Fibroblast of mammary gland (primary cell): ENCODE data around the gene ATAD1.
A peak's percentile ranks its signal among the peaks of the same experiment; 100 is the strongest.

Experiments
- DNase-seq: peaks from one replicate; pipeline ENCODE4 v3.0.0-alpha.2; 2010; ENCODE audit warnings: low read depth
- H3K4me3 ChIP-seq: 2 replicates; pipeline ENCODE4 v1.5.1; 2011; ENCODE audit warnings: low read depth, mild to moderate bottlenecking, low read length, moderate library complexity; ENCODE audit not compliant: control insufficient read depth
- TF ChIP-seq, protein P1 (sequence below): conservative IDR thresholded peaks from 2 replicates; pipeline ENCODE4 v1.5.1; 2011; ENCODE audit warnings: low read depth, low read length, inconsistent platforms; ENCODE audit not compliant: control insufficient read depth, insufficient read depth

The ATAD1 gene

GRCh38 chr10:87715552-87716347 is 102.3 kb downstream of the ATAD1 start:
- no peak for DNase-seq
- no peak overlapping the region for H3K4me3 ChIP-seq

GRCh38 chr10:87713707-87714106 is 104.3 kb downstream of the ATAD1 start:
- TF ChIP-seq, protein P1, sequence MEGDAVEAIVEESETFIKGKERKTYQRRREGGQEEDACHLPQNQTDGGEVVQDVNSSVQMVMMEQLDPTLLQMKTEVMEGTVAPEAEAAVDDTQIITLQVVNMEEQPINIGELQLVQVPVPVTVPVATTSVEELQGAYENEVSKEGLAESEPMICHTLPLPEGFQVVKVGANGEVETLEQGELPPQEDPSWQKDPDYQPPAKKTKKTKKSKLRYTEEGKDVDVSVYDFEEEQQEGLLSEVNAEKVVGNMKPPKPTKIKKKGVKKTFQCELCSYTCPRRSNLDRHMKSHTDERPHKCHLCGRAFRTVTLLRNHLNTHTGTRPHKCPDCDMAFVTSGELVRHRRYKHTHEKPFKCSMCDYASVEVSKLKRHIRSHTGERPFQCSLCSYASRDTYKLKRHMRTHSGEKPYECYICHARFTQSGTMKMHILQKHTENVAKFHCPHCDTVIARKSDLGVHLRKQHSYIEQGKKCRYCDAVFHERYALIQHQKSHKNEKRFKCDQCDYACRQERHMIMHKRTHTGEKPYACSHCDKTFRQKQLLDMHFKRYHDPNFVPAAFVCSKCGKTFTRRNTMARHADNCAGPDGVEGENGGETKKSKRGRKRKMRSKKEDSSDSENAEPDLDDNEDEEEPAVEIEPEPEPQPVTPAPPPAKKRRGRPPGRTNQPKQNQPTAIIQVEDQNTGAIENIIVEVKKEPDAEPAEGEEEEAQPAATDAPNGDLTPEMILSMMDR = no peak
- H3K4me3 ChIP-seq = no peak overlapping the region
- DNase-seq = no peak

More at GRCh38 chr10:87715552-87716347, 102.3 kb downstream of the ATAD1 start:
- TF ChIP-seq, protein P1 = no peak

DNA sequence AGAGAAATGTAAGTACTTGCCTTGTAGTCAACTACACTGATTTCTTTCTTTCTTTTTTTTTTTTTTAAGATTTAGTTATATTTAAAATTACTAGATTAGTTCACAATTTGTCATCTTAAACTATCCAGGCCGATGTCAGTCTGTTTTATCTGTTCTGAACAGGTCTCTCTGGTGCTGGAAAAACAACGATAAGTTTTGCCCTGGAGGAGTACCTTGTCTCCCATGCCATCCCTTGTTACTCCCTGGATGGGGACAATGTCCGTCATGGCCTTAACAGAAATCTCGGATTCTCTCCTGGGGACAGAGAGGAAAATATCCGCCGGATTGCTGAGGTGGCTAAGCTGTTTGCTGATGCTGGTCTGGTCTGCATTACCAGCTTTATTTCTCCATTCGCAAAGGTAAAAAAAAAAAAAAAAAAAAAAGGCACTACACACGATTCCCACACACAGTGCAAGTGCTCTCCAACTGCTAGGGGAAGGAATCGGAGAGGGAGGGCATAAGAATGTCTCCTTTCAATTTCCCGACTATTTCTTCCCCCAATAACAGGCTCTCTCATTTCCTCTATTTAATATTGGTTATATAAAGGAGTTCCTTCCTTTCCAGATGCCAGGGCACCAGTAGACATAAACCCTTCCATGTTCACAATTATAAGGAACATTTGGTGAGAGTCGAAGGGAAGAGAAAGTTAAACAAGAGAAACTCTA is 105.0 kb downstream of the ATAD1 start:
- TF ChIP-seq, protein P1 = no peak
- DNase-seq = no peak

DNA sequence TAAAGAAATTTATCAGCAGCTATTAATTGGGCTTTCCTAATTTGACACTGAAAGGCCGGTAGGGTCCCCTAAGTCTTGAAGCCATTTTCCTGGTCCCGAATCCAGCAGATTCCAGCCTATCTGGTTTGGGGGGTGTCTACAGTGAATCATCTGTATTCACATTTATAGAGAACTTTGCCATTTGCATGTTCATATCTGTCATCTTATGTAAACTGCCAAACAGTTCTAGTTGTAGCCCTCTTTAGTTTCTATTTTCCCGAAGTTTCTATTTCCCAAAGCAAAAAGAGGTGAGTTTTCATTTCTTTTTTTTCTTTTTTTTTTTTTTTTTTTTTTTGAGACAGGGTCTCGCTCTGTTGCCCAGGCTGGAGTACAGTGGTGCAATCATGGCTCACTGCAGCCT is 110.8 kb downstream of the ATAD1 start:
- TF ChIP-seq, protein P1 = no peak
- no peak for DNase-seq

More for the DNA sequence above, 105.0 kb downstream of the ATAD1 start:
- no peak overlapping the region for H3K4me3 ChIP-seq

DNA sequence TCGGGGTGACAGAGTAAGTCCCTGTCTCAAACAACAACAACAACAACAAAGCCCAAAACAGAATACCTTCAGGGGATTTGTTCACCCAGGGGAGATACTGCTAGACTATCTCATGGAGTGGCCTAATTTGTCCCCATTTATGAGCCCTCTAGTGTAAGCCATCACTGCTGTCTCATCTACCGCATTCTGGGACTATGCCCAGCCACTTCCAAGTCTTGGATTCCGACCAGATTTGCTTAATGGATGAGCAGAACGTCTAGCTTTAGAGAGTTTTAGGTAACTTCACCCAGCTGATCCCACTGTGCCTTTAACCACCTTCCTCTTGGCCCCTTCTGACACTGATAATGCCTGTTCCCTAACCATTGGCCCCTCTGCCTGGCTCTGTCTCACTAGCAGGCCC is 111.3 kb downstream of the ATAD1 start:
- H3K4me3 ChIP-seq = no peak overlapping the region
- peak; percentile 47 for DNase-seq
- TF ChIP-seq, protein P1 = no peak

More for the DNA sequence above, 110.8 kb downstream of the ATAD1 start:
- H3K4me3 ChIP-seq = no peak overlapping the region

- TF ChIP-seq, protein P1 = no peak
- H3K4me3 ChIP-seq = no peak overlapping the region
- DNase-seq = peak; percentile 11
Measured at GRCh38 chr10:87705339-87705738, 112.7 kb downstream of the ATAD1 start.
